ENCODE data around the gene GULP1.

The GULP1 gene

GRCh38 chr2:188293601-188294351 is 2.1 kb downstream of the GULP1 start:
- no peak for ATAC-seq

- no peak for ATAC-seq
Measured at GRCh38 chr2:188294352-188294926, 2.8 kb downstream of the GULP1 start.

- no peak for ATAC-seq
Measured at GRCh38 chr2:188295067-188295685, 3.5 kb downstream of the GULP1 start.

- ATAC-seq: no peak
Measured at GRCh38 chr2:188297978-188298377, 6.3 kb downstream of the GULP1 start.

GRCh38 chr2:188298937-188299371 is 7.3 kb downstream of the GULP1 start:
- ATAC-seq: peak; percentile 43 to 83

GRCh38 chr2:188303363-188304031 is 11.8 kb downstream of the GULP1 start:
- ATAC-seq: no peak

- no peak for ATAC-seq
Measured at GRCh38 chr2:188305271-188305670, 13.6 kb downstream of the GULP1 start.

- no peak for ATAC-seq
Measured at GRCh38 chr2:188306271-188306670, 14.6 kb downstream of the GULP1 start.

- ATAC-seq: no peak
Measured at GRCh38 chr2:188307850-188308283, 16.2 kb downstream of the GULP1 start.

GRCh38 chr2:188308483-188308882 is 16.8 kb downstream of the GULP1 start:
- ATAC-seq: no peak

GRCh38 chr2:188309364-188309763 is 17.7 kb downstream of the GULP1 start:
- no peak for ATAC-seq

GRCh38 chr2:188314314-188315054 is 22.8 kb downstream of the GULP1 start:
- no peak for ATAC-seq

- ATAC-seq: no peak
Measured at GRCh38 chr2:188315750-188316149, 24.1 kb downstream of the GULP1 start.

GRCh38 chr2:188316342-188316741 is 24.7 kb downstream of the GULP1 start:
- ATAC-seq: no peak

- ATAC-seq: no peak
Measured at GRCh38 chr2:188316791-188317423, 25.2 kb downstream of the GULP1 start.

- ATAC-seq: no peak
Measured at GRCh38 chr2:188318161-188318749, 26.6 kb downstream of the GULP1 start.

GRCh38 chr2:188319838-188320237 is 28.2 kb downstream of the GULP1 start:
- ATAC-seq: no peak

- no peak for ATAC-seq
Measured at GRCh38 chr2:188320861-188321260, 29.2 kb downstream of the GULP1 start.

GRCh38 chr2:188322569-188323551 is 31.2 kb downstream of the GULP1 start:
- ATAC-seq: no peak

- ATAC-seq: no peak
Measured at GRCh38 chr2:188324067-188324466, 32.4 kb downstream of the GULP1 start.

GRCh38 chr2:188326290-188326668 is 34.6 kb downstream of the GULP1 start:
- ATAC-seq: no peak

All from activated CD4-positive, CD25-positive, alpha-beta regulatory T cell treated with anti-CD3 and anti-CD28 coated beads, Interleukin-2, amount 50 U/mL, for 24 hours (primary cell).